ENCODE measurements around the gene POU6F1. TPM values are rescaled to one million over a fixed set of nuclear protein-coding genes. Genes with fewer than 3 reads are reported as not detected.
"Not testable (repeated sequence)": the region's sequence is repeated elsewhere in the genome, so short reads cannot be mapped to it uniquely, and the experiment has no call there.

POU6F1 gene
- polyA plus RNA-seq, 1 donor from 2014 or later, result 12.4 TPM

- H3K9me2 ChIP-seq (ENCODE audit: insufficient read depth, low read length), result no peaks in the 10 kb centered on the region
- H3F3A ChIP-seq (ENCODE audit: insufficient read depth, low read length, poor library complexity, severe bottlenecking), result no peaks in the 10 kb centered on the region
- no peaks in the 10 kb centered on the region for H3K36me3 ChIP-seq (ENCODE audit: insufficient read depth, low read length)
- no peaks in the 10 kb centered on the region for H3K27me3 ChIP-seq (ENCODE audit: insufficient read depth, low read depth, low read length)
- no peak overlapping the region for H3K27ac ChIP-seq (ENCODE audit: low read length)
- no peak overlapping the region for H3K4me2 ChIP-seq (ENCODE audit: low read length)
- H3K9me3 ChIP-seq (ENCODE audit: low read length), result no peaks in the 10 kb centered on the region
- no peaks in the 10 kb centered on the region for H3K79me2 ChIP-seq (replicated peaks; ENCODE audit: insufficient read depth, low read length)
- no peaks in the 10 kb centered on the region for H4K20me1 ChIP-seq (ENCODE audit: insufficient read depth)
- no peak overlapping the region for H3K9ac ChIP-seq (ENCODE audit: low read length)
- no peak for TF ChIP-seq TAF1 (IDR thresholded peaks at IDR 0.05; ENCODE audit: low read depth)
- no peak for TF ChIP-seq EZH2 (IDR thresholded peaks at IDR 0.05; ENCODE audit: borderline replicate concordance, insufficient read depth, low read length, poor library complexity, severe bottlenecking)
- TF ChIP-seq REST (IDR thresholded peaks at IDR 0.05; ENCODE audit: borderline replicate concordance), result no peak
- no peak for TF ChIP-seq RAD21 (conservative IDR thresholded peaks at IDR 0.05)
- no peak for TF ChIP-seq POLR2AphosphoS5 (IDR thresholded peaks at IDR 0.05)
- TF ChIP-seq EP300 (conservative IDR thresholded peaks at IDR 0.05; ENCODE audit: poor library complexity, severe bottlenecking), result no peak
- no peak for TF ChIP-seq SMC3 (conservative IDR thresholded peaks at IDR 0.05; ENCODE audit: poor library complexity)
- no peak for TF ChIP-seq CTCF (IDR thresholded peaks at IDR 0.05; ENCODE audit: poor library complexity, severe bottlenecking)
- TF ChIP-seq MXI1 (conservative IDR thresholded peaks at IDR 0.05; ENCODE audit: poor library complexity, severe bottlenecking), result no peak
- H2AFZ ChIP-seq (ENCODE audit: low read depth, low read length), result no peak overlapping the region
- H3K4me3 ChIP-seq (ENCODE audit: low read length), result no peak overlapping the region
Observed at GRCh38 chr12:51229116-51229809, 11.4 kb upstream of the POU6F1 start.

GRCh38 chr12:51227962-51228361, 10.1 kb upstream of the POU6F1 start:
- Histone ChIP-seq H3K79me2 (replicated peaks; ENCODE audit: insufficient read depth, low read length) (no peaks in the 10 kb centered on the region), H3K4me2 (ENCODE audit: low read length) (no peak overlapping the region), H3F3A (ENCODE audit: insufficient read depth, low read length, poor library complexity, severe bottlenecking) (no peaks in the 10 kb centered on the region), H3K9me2 (ENCODE audit: insufficient read depth, low read length) (no peaks in the 10 kb centered on the region), H4K20me1 (ENCODE audit: insufficient read depth) (no peaks in the 10 kb centered on the region), H3K9ac (ENCODE audit: low read length) (no peak overlapping the region), H2AFZ (ENCODE audit: low read depth, low read length) (no peak overlapping the region), H3K27me3 (ENCODE audit: insufficient read depth, low read depth, low read length) (no peaks in the 10 kb centered on the region), H3K9me3 (ENCODE audit: low read length) (no peaks in the 10 kb centered on the region), H3K4me3 (ENCODE audit: low read length) (no peak overlapping the region), H3K27ac (ENCODE audit: low read length) (no peak overlapping the region), H3K36me3 (ENCODE audit: insufficient read depth, low read length) (no peaks in the 10 kb centered on the region)
- no peak for TF ChIP-seq CTCF (IDR thresholded peaks at IDR 0.05; ENCODE audit: poor library complexity, severe bottlenecking)
- no peak for TF ChIP-seq MXI1 (conservative IDR thresholded peaks at IDR 0.05; ENCODE audit: poor library complexity, severe bottlenecking)
- TF ChIP-seq RAD21 (conservative IDR thresholded peaks at IDR 0.05), result no peak
- no peak for TF ChIP-seq POLR2AphosphoS5 (IDR thresholded peaks at IDR 0.05)
- TF ChIP-seq REST (IDR thresholded peaks at IDR 0.05; ENCODE audit: borderline replicate concordance), result no peak
- TF ChIP-seq EZH2 (IDR thresholded peaks at IDR 0.05; ENCODE audit: borderline replicate concordance, insufficient read depth, low read length, poor library complexity, severe bottlenecking), result no peak
- TF ChIP-seq SMC3 (conservative IDR thresholded peaks at IDR 0.05; ENCODE audit: poor library complexity), result no peak

- not testable (repeated sequence) for H4K20me1 ChIP-seq (ENCODE audit: insufficient read depth); H3K36me3 ChIP-seq (ENCODE audit: insufficient read depth, low read length); H3K79me2 ChIP-seq (replicated peaks; ENCODE audit: insufficient read depth, low read length); H3K27ac ChIP-seq (ENCODE audit: low read length); H3K9ac ChIP-seq (ENCODE audit: low read length); H3K4me2 ChIP-seq (ENCODE audit: low read length); H3K27me3 ChIP-seq (ENCODE audit: insufficient read depth, low read depth, low read length); H2AFZ ChIP-seq (ENCODE audit: low read depth, low read length); H3K4me3 ChIP-seq (ENCODE audit: low read length); H3K9me3 ChIP-seq (ENCODE audit: low read length); H3F3A ChIP-seq (ENCODE audit: insufficient read depth, low read length, poor library complexity, severe bottlenecking); H3K9me2 ChIP-seq (ENCODE audit: insufficient read depth, low read length)
Observed at GRCh38 chr12:51227112-51227511, 9.2 kb upstream of the POU6F1 start.

Data from neural cell (in vitro differentiated cells).